NOMO-1 (cell line): Measurements from ENCODE around the gene AK2.
"Not testable (repeated sequence)": the region's sequence is repeated elsewhere in the genome, so short reads cannot be mapped to it uniquely, and the experiment has no call there.

Source experiments
- DNase-seq, 2 experiments: peaks; one replicate each; lab custom pipeline; 2025; ENCODE audit not compliant: unreplicated experiment in 2 of 2; lab: John Stamatoyannopoulos, UW

AK2 gene

DNA sequence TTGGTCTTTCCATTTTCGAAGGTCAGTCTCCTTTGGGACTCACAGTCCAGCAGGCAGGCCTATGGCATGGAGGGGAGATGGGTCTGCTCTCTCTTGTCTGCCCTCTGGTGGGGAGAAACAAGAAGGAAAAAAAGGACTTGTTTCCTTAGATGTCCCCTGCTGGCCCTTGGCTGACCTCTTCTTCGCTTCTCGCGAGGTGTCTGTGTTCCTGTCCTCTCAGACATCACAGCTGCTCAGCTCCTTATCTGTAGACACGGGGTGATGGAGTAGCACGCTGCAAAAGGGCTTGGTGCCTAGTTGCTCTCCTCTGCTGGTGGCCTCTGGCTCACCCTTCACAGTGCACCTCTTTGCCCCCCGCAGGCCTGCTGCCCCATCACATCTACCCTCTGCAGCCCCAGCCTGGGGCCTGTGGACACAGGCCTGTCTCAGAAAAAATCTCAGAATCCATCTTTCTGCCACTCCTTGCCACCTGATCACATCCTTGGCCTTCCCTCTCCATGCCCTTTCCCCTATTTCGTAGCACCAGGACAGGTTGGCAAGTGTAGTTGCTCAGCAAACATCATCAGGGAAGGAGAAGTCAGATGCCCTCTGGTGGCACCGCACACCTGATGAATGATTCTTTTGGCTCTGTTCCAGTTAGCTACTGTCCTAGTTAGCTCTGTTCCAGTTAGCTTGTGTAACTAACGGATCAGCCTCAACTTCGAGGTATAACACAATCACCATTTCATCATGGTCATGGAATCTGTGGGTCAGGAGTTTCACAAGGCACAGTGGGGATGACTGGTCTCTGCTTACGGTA, 18.7 kb upstream of the AK2 start:
- DNase-seq = peak; percentile 45 to 64

GRCh38 chr1:33050221-33051076, 13.8 kb upstream of the AK2 start:
- DNase-seq = peak; percentile 53 to 54

GRCh38 chr1:33049371-33049770, 12.7 kb upstream of the AK2 start:
- DNase-seq = peak; percentile 39 to 53

- DNase-seq = no peak
Observed at GRCh38 chr1:33048426-33048825, 11.7 kb upstream of the AK2 start.

DNA sequence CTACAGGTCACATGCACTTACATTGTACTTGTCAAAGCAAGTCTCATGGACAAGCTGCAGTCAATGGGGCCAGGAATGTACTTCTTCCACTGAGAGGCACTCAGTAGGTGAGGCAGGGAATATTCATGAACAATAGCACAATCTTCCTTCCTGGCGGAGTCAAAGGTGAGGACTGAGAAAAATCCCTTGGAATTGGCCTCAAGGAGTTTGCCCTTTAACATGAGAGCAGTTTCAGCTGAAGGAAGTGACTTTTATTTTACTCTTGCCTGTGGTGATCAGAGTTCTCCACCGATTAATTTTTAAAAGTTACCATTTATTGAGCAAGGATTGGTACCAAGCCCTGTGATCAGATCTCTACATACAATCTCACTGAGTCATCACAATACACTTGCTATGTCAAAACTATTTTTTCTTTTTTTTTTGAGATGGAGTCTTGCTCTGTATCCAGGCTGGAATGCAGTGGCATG, 11.2 kb upstream of the AK2 start:
- DNase-seq = no peak

- DNase-seq = no peak
Observed at GRCh38 chr1:33047290-33047689, 10.6 kb upstream of the AK2 start.

GRCh38 chr1:33046234-33046633, 9.6 kb upstream of the AK2 start:
- DNase-seq = not testable (repeated sequence)

GRCh38 chr1:33045814-33046213, 9.1 kb upstream of the AK2 start:
- DNase-seq = peak; percentile 57 to 87

GRCh38 chr1:33045246-33045645, 8.6 kb upstream of the AK2 start:
- DNase-seq = peak in 1 of 2 experiments; percentile 10

GRCh38 chr1:33043267-33044092, 6.8 kb upstream of the AK2 start:
- DNase-seq = no peak

GRCh38 chr1:33042831-33043230, 6.1 kb upstream of the AK2 start:
- no peak for DNase-seq

DNA sequence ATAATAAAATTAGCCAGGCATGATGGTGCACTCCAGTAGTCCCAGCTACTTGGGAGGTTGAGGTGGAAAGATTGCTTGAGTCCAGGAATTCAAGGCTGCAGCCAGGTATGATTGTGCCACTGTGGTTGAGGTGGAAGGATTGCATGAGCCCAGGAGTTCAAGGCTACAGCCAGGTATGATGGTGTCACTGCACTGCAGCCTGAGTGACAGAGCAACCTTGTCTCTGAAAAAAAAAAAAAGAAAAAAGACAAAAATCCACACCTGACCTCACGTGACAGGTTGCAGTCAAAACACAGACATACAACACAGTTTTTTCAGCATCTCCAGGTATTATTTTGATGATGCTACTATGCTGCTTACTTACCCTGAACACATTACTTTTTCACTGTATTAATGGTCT, 4.3 kb upstream of the AK2 start:
- DNase-seq = no peak

GRCh38 chr1:33039840-33040239, 3.2 kb upstream of the AK2 start:
- DNase-seq = peak; percentile 87 to 90

GRCh38 chr1:33036051-33036525, 595 bp downstream of the AK2 start:
- peak; percentile 18 to 20 for DNase-seq

DNA sequence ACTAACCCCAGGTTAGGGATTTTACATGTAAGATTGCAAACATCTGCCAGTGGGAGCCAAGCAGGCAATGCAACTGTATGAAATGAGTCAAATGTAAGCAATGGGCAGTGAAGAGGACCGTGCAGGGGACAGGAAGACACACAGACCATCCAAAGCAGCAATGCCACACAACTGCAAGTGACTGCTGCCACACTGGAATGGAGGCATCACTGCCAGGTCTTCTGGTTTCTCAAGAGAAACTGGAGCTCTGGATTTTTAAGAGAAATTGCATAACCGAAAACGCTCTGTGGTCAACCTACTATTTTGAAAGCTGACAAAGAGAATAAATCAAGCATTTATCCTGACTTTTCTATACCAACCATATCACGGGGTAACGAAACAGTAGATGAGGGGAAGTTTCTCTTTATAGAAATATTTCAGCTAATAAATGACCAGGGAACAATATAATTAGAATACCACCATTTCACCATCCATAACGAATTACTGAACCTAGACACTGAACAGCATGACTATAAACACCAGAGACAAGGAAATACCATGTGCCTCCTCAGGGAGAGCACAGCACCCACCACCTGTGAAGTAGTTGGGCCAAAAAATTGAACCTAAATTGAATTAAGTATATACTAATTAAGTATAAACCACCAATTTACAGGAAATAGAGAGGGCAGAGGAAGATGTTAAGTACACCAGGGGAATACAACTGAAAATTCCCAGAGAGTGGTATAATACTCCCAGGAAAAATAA, 4.4 kb downstream of the AK2 start:
- DNase-seq = peak; percentile 88 to 97

- peak; percentile 74 to 83 for DNase-seq
Observed at GRCh38 chr1:33031506-33031905, 5.2 kb downstream of the AK2 start.

GRCh38 chr1:33030575-33030974, 6.1 kb downstream of the AK2 start:
- peak; percentile 36 to 68 for DNase-seq

DNA sequence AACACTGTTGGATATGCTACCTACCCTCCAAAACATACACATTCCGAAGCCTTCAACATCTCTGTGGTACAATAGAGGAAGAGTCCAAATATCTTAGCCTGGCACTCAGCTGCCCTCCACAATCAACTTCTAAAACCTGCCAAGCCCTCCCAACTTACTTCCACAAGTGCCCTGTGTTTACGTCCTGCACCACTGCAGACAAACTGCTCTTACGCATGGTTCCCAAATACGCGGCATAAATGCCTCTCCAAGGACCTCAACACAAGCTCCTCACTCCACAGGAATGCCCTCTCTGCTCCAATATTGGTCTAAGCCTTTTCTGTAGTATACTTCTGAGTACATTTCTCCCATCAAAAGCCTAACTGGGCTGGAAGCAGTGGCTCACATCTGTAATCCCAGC, 6.8 kb downstream of the AK2 start:
- no peak for DNase-seq

DNA sequence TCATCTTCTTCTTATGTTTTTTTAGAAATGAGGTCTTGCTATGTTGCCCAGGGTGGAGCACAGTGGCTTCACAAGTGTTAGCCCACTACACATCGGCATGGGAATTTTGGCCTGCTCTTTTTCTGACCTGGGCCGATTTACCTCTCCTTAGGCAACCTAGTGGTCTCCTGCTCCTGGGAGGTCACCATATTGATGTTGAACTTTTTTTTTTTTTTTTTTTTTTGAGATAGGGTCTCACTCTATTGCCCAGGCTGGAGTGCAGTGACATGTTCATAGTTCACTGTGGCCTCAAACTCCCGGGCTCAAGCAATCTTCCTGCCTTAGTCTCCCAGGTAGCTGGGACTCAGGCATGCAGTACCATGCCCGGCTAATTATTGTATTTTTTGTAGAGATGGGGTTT, 7.5 kb downstream of the AK2 start:
- no peak for DNase-seq

- DNase-seq = no peak
Observed at GRCh38 chr1:33025761-33026160, 10.9 kb downstream of the AK2 start.
